Gastroesophageal sphincter (tissue), 4 donors: Measurements from ENCODE around the gene ACTR3. TPM values are rescaled to one million over a fixed set of nuclear protein-coding genes. Genes with fewer than 3 reads are reported as not detected.

Experiments
- ATAC-seq: fragments of 150-250 bp; one replicate; pipeline ENCODE4 v1.9.1; 2016; ENCODE audit warnings: mild to moderate bottlenecking, moderate library complexity
- H3K27ac ChIP-seq, 4 donors: fragments of 200-600 bp; sonication (generic) in 3 of 4; 1 replicate in 3 of 4; 2 replicates in 1 of 4; pipeline ENCODE4 v1.5.1; 2016 to 2019
- H3K27me3 ChIP-seq: fragments of 200-600 bp; sonication (generic); one replicate; pipeline ENCODE4 v1.5.1; 2019
- H3K36me3 ChIP-seq, 2 donors: fragments of 200-600 bp; sonication (generic); one replicate each; pipeline ENCODE4 v1.5.1; 2019; ENCODE audit warnings: control low read depth in 1 of 2
- H3K4me1 ChIP-seq, 3 donors: fragments of 200-600 bp; sonication (generic); 1 replicate in 2 of 3; 2 replicates in 1 of 3; pipeline ENCODE4 v1.5.1; 2016 to 2019; ENCODE audit warnings: control low read depth in 2 of 3
- H3K4me3 ChIP-seq, 2 donors: fragments of 200-600 bp; sonication (generic); one replicate each; pipeline ENCODE4 v1.5.1; 2019; ENCODE audit warnings: mild to moderate bottlenecking in 1 of 2, moderate library complexity in 1 of 2
- H3K9me3 ChIP-seq, 3 donors: fragments of 200-600 bp; sonication (generic); one replicate each; pipeline ENCODE4 v1.5.1; 2017 to 2019; ENCODE audit warnings: control low read depth in 2 of 3
- EP300 ChIP-seq: sonication (generic); formaldehyde crosslinking; IDR thresholded peaks from one replicate; pipeline ENCODE4 v1.6.1; 2017; ENCODE audit warnings: antibody characterized with exemption, mild to moderate bottlenecking
- POLR2A ChIP-seq, 2 donors: fragments of 450-650 bp; IDR thresholded peaks; one replicate each; pipeline ENCODE4 v1.6.1; 2017; ENCODE audit warnings: antibody characterized with exemption in 2 of 2, mild to moderate bottlenecking in 2 of 2, moderate library complexity in 1 of 2
- POLR2AphosphoS5 ChIP-seq: sonication (generic); formaldehyde crosslinking; IDR thresholded peaks from one replicate; pipeline ENCODE4 v1.6.1; 2017; ENCODE audit warnings: antibody characterized with exemption
- WGBS, 2 donors: methylation state at CpG; one replicate each; pipeline ENCODE4 v1.1.5; 2018; ENCODE audit warnings: low coverage in 1 of 2; 5-methylcytosine and 5-hydroxymethylcytosine counted together
- total RNA-seq, 4 donors: library from RNA; depleted of rRNA; stranded (reverse); fragments of >200 nt; gene quantifications; one replicate each; pipeline ENCODE4 v1.1.0, GENCODE V29; 2016
- TF ChIP-seq, protein P1 (sequence below), 4 experiments: fragments of 200-600 bp in 2 of 4; fragments of 450-650 bp in 2 of 4; sonication (generic) in 1 of 4; IDR thresholded peaks; one replicate each; pipeline ENCODE4 v1.5.1; 2017 to 2019; ENCODE audit warnings: antibody characterized with exemption in 4 of 4, mild to moderate bottlenecking in 2 of 4, moderate library complexity in 2 of 4

ACTR3 gene
- total RNA-seq, 4 donors from 2014 or later = 181 to 266 (median 200) TPM

DNA sequence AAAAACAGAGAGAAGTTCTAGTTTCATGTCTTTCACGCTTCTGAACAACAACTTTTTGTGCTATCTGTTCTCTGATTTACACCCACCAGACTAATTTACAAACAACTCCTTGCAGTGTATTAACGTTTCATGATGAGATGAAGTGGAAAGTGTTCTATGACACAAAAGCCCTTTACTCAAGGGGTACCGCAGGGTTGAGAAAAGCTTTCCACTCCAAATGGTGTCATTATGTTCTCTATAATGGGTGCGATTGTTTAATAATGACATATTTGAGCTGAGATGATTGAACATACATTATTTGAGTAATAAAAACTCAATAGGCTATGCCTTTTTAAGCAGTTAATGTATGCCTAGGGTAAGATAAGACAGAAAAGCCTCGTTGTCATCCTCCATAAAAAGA is 76.3 kb downstream of the ACTR3 start:
- H3K27ac ChIP-seq = no peak overlapping the region
- H3K4me3 ChIP-seq = no peak overlapping the region
- no peak for ATAC-seq
- H3K9me3 ChIP-seq = no peaks in the 10 kb centered on the region
- WGBS, 2 donors = 69 to 83% methylated on average over 5 of the region's 5 CpGs
- no peaks in the 10 kb centered on the region for H3K27me3 ChIP-seq
- TF ChIP-seq POLR2A (IDR thresholded peaks at IDR 0.05) (no peak), POLR2AphosphoS5 (no peak)
- H3K4me1 ChIP-seq = no peaks in the 10 kb centered on the region
- H3K36me3 ChIP-seq = peaks cover 0 to 18% of the 10 kb centered on the region in 2 donors

DNA sequence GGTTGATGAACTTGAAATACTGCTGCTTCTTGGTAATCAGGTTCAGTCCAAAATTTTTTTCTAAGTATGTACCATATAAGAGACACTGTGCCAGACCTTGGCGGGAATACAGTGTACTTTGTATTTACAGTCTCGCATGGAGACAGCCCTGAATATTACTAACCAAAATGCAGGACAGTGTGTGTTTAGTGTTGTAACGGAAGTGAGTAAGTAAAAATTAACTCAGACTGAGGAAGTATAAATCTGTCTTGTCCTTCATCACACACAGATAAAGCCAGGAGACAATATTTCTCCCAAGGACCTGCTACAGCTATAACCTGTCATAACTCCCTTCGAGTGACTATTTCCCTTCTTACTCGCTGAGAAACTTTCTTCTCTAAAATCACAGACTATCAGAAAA is 76.9 kb downstream of the ACTR3 start:
- no peaks in the 10 kb centered on the region for H3K4me1 ChIP-seq
- no peaks in the 10 kb centered on the region for H3K27me3 ChIP-seq
- peak; percentile 50 for ATAC-seq
- peaks cover 0 to 16% of the 10 kb centered on the region in 2 donors for H3K36me3 ChIP-seq
- no peak overlapping the region for H3K4me3 ChIP-seq
- H3K27ac ChIP-seq = no peak overlapping the region
- peak; percentile 36 for TF ChIP-seq POLR2AphosphoS5
- TF ChIP-seq, protein P1, sequence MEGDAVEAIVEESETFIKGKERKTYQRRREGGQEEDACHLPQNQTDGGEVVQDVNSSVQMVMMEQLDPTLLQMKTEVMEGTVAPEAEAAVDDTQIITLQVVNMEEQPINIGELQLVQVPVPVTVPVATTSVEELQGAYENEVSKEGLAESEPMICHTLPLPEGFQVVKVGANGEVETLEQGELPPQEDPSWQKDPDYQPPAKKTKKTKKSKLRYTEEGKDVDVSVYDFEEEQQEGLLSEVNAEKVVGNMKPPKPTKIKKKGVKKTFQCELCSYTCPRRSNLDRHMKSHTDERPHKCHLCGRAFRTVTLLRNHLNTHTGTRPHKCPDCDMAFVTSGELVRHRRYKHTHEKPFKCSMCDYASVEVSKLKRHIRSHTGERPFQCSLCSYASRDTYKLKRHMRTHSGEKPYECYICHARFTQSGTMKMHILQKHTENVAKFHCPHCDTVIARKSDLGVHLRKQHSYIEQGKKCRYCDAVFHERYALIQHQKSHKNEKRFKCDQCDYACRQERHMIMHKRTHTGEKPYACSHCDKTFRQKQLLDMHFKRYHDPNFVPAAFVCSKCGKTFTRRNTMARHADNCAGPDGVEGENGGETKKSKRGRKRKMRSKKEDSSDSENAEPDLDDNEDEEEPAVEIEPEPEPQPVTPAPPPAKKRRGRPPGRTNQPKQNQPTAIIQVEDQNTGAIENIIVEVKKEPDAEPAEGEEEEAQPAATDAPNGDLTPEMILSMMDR (IDR thresholded peaks at IDR 0.05) = no peak
- no peak for TF ChIP-seq POLR2A (IDR thresholded peaks at IDR 0.05)
- no peak for TF ChIP-seq EP300
- H3K9me3 ChIP-seq = no peaks in the 10 kb centered on the region
- 48 to 63% methylated on average over 3 to 5 of the region's 5 CpGs for WGBS, 2 donors

DNA sequence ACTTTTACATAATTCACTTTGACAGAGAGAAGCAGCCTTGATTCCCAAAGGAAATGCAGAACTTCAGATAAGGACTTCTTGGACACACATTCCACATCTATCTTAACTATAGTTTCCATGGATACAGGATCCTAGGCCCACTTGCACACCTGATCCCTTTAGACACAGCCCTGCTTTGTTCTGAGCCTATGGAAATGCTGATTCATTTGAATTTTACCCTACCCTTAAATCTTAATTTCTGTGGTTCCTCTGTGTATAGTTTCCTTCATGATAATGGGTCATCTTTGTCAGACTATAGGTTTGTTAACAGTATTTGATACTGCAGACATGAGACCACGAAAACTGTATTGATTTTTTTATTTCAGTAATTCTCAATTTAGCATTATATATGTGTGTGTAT is 77.4 kb downstream of the ACTR3 start:
- Histone ChIP-seq H3K4me1 (no peaks in the 10 kb centered on the region), H3K4me3 (no peak overlapping the region), H3K9me3 (no peaks in the 10 kb centered on the region), H3K27ac (no peak overlapping the region), H3K36me3 (peaks cover 0 to 13% of the 10 kb centered on the region in 2 donors), H3K27me3 (no peaks in the 10 kb centered on the region)
- no peak for ATAC-seq
- TF ChIP-seq POLR2A (IDR thresholded peaks at IDR 0.05) (no peak), EP300 (no peak), POLR2AphosphoS5 (no peak)
- TF ChIP-seq, protein P1 (IDR thresholded peaks at IDR 0.05) = no peak
- 88 to 92% methylated on average over 1 of the region's 1 CpG for WGBS, 2 donors

DNA sequence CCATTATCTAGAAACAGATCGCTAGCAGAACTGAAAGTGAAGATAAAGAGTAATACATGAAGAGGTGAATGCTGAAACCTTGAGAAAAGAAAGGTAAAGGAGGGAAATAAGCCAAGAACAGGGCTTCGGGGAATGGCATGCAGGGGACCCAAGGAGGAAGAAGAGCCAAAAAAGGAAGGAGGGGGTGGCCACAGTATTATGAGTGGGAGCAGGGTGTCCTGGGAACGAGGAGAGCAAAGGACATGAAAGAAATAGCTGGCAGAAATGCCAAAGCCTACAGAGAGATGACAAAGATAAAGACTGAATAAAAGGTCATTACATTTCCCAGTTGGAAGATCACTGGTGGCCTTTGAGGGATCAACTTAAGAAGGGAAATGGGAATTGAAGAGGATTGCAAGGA is 82.9 kb downstream of the ACTR3 start:
- 84 to 100% methylated on average over 1 to 3 of the region's 3 CpGs for WGBS, 2 donors
- no peak overlapping the region for H3K27ac ChIP-seq
- ATAC-seq = no peak
- no peak for TF ChIP-seq POLR2A (IDR thresholded peaks at IDR 0.05)
- no peak for TF ChIP-seq EP300
- TF ChIP-seq POLR2AphosphoS5 = no peak
- TF ChIP-seq, protein P1 (IDR thresholded peaks at IDR 0.05) = no peak
- no peaks in the 10 kb centered on the region for H3K4me1 ChIP-seq
- peaks cover 0 to 40% of the 10 kb centered on the region in 2 donors for H3K36me3 ChIP-seq
- no peaks in the 10 kb centered on the region for H3K9me3 ChIP-seq
- no peaks in the 10 kb centered on the region for H3K27me3 ChIP-seq
- H3K4me3 ChIP-seq = no peak overlapping the region

DNA sequence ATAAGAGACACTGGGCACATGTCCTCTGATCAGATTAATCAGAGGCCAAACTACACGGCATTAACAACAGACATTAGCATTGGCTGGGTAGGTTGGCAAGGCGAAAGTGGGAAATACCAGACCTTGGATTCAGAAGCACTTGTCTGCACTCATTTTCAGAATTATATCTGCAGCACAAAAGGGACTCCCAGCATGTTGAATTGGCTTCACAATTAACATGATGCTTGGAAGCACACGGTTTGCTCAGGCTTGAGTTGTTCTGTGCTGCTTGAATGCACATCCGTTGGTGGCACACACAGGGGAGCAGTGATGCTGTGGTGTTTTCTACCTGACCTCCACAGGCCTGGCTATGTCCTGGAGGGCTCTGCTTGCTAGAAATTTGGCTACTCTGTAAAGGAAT is 83.9 kb downstream of the ACTR3 start:
- H3K9me3 ChIP-seq = no peaks in the 10 kb centered on the region
- TF ChIP-seq, protein P1 (IDR thresholded peaks at IDR 0.05) = no peak
- no peak for TF ChIP-seq POLR2A (IDR thresholded peaks at IDR 0.05)
- no peak for TF ChIP-seq EP300
- H3K36me3 ChIP-seq = peaks cover 0 to 40% of the 10 kb centered on the region in 2 donors
- ATAC-seq = no peak
- H3K4me1 ChIP-seq = no peaks in the 10 kb centered on the region
- H3K27ac ChIP-seq = no peak overlapping the region
- WGBS, 2 donors = 17 to 61% methylated on average over 1 to 3 of the region's 4 CpGs
- H3K27me3 ChIP-seq = no peaks in the 10 kb centered on the region
- H3K4me3 ChIP-seq = no peak overlapping the region
